Esophagus squamous epithelium (tissue), 4 donors: ENCODE measurements around the gene RIN3.

Source experiments
- CTCF ChIP-seq, 6 experiments: fragments of 450-650 bp in 4 of 6; fragments of 200-600 bp in 2 of 6; sonication (generic) in 2 of 6; IDR thresholded peaks; one replicate each; pipeline ENCODE4 v1.5.1; 2016 to 2019; ENCODE audit warnings: antibody characterized with exemption in 6 of 6, mild to moderate bottlenecking in 4 of 6, moderate library complexity in 4 of 6
- POLR2A ChIP-seq, 4 donors: fragments of 450-650 bp; IDR thresholded peaks; one replicate each; pipeline ENCODE4 v1.6.1; 2017; ENCODE audit warnings: antibody characterized with exemption in 4 of 4, mild to moderate bottlenecking in 4 of 4, moderate library complexity in 3 of 4

- TF ChIP-seq CTCF (IDR thresholded peaks at IDR 0.05) (no peak), POLR2A (IDR thresholded peaks at IDR 0.05) (no peak)
Observed at GRCh38 chr14:92726135-92726932, 212.8 kb downstream of the RIN3 start.
